ENCODE data around the gene PRSS56.

Gene PRSS56

DNA sequence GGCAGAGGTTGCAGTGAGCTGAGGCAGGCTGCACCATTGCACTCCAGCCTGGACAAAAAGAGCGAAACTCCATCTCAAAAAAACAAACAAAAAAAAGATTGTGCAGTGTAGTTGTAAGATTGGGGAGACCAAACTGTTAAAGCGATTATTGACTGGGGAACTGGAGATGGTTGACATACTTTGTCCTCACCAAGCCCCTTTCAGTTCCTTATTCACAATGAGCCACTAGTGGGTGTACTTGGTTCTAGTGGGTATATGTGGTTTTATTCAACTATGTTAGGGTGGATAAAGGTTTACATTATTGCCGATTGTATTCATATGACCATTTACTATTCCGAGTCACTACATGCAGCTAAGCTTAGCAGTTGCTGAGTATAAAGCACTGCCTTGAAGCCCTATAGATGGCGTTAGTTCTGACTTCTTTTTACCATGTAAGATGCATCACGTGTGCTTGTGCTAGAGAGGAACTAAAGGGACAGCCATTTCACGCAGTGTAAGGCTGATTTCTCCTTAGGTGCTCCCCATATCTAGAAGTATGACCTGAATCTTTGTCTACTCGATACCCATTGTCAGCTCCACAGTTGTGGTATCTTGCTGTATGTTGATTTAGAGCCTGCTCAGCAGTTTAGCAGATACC is 42.4 kb downstream of the PRSS56 start:
- no CpG with 5 or more reads among the region's 8 CpGs for WGBS (ENCODE audit: extremely low coverage, insufficient coverage, insufficient read length)
- H2AFZ ChIP-seq (ENCODE audit: insufficient read depth, low read length, poor library complexity): no peak overlapping the region
- H3K4ac ChIP-seq (ENCODE audit: low read depth, low read length): no peak overlapping the region

DNA sequence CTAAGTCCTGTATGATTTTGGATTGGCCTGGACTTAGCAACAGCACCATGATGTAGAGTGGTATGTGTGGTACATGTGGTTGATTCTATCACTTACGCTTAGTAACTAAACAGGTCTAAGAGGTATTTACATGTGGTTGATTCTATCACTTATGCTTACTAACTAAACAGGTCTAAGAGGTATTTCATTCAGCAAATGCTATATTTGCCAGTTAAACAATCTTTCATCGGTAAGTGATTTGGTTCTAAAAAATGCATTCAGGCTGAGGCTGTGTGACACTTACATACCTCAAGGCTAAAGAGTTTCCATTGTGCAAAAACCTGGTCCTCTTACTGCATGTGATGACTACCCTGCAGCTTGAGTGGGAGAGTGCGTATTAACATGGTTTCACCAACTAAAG is 43.4 kb downstream of the PRSS56 start:
- no peak overlapping the region for H3K18ac ChIP-seq (ENCODE audit: low read length)
- no peak overlapping the region for H3K9ac ChIP-seq (ENCODE audit: low read length)
- no peak overlapping the region for H4K8ac ChIP-seq (ENCODE audit: low read depth, low read length)
- no peak overlapping the region for H2AK5ac ChIP-seq (ENCODE audit: low read length)
- H3K79me1 ChIP-seq (ENCODE audit: low read length): no peaks in the 10 kb centered on the region
- no peak overlapping the region for H3K4me2 ChIP-seq (ENCODE audit: low read length)
- H3K27ac ChIP-seq (ENCODE audit: low read depth, low read length): no peak overlapping the region
- no peak overlapping the region for H2BK12ac ChIP-seq (ENCODE audit: low read length)
- H3K14ac ChIP-seq (ENCODE audit: low read length): no peak overlapping the region
- no peaks in the 10 kb centered on the region for H3K4me1 ChIP-seq (ENCODE audit: control insufficient read depth in 1 of 2, insufficient read depth in 2 of 2, low read length in 2 of 2)
- no peaks in the 10 kb centered on the region for H3K9me3 ChIP-seq (ENCODE audit: insufficient read depth, low read depth, low read length)
- H2BK5ac ChIP-seq (ENCODE audit: low read depth, low read length, poor library complexity): no peak overlapping the region
- H4K12ac ChIP-seq (ENCODE audit: low read depth, low read length): no peak overlapping the region
- no peak overlapping the region for H4K91ac ChIP-seq (ENCODE audit: low read depth, low read length)
- H2BK120ac ChIP-seq (ENCODE audit: insufficient read depth, low read length, poor library complexity): no peak overlapping the region
- peak; percentile 79 to 95 for DNase-seq
- no peak overlapping the region for H3K4ac ChIP-seq (ENCODE audit: low read depth, low read length)
- H3K23ac ChIP-seq (ENCODE audit: low read length): no peak overlapping the region
- no peaks in the 10 kb centered on the region for H3K79me2 ChIP-seq (ENCODE audit: control insufficient read depth, insufficient read depth, low read length, poor library complexity)
- H2AFZ ChIP-seq (ENCODE audit: insufficient read depth, low read length, poor library complexity): no peak overlapping the region
- no peaks in the 10 kb centered on the region for H3K27me3 ChIP-seq (ENCODE audit: insufficient read depth, low read length)
- H3K36me3 ChIP-seq (ENCODE audit: control insufficient read depth in 1 of 2, insufficient read depth in 2 of 2, low read length in 2 of 2): peaks cover 30 to 45% of the 10 kb centered on the region in 2 experiments
- no peak overlapping the region for H3K4me3 ChIP-seq (ENCODE audit: low read depth, low read length)
- no CpG with 5 or more reads among the region's 3 CpGs for whole genome bisulfite sequencing (ENCODE audit: extremely low coverage, insufficient coverage, insufficient read length)

More for the DNA sequence above, 42.4 kb downstream of the PRSS56 start:
- Histone ChIP-seq H3K4me2 (ENCODE audit: low read length) (no peak overlapping the region), H4K12ac (ENCODE audit: low read depth, low read length) (no peak overlapping the region), H3K18ac (ENCODE audit: low read length) (no peak overlapping the region), H3K79me2 (ENCODE audit: control insufficient read depth, insufficient read depth, low read length, poor library complexity) (no peaks in the 10 kb centered on the region), H3K9ac (ENCODE audit: low read length) (no peak overlapping the region), H3K14ac (ENCODE audit: low read length) (no peak overlapping the region), H4K91ac (ENCODE audit: low read depth, low read length) (no peak overlapping the region), H2AK5ac (ENCODE audit: low read length) (no peak overlapping the region), H3K23ac (ENCODE audit: low read length) (no peak overlapping the region), H2BK5ac (ENCODE audit: low read depth, low read length, poor library complexity) (no peak overlapping the region), H3K9me3 (ENCODE audit: insufficient read depth, low read depth, low read length) (no peaks in the 10 kb centered on the region), H3K27me3 (ENCODE audit: insufficient read depth, low read length) (no peaks in the 10 kb centered on the region), H2BK12ac (ENCODE audit: low read length) (no peak overlapping the region), H3K4me3 (ENCODE audit: low read depth, low read length) (no peak overlapping the region), H4K8ac (ENCODE audit: low read depth, low read length) (no peak overlapping the region), H3K27ac (ENCODE audit: low read depth, low read length) (no peak overlapping the region), H3K36me3 (ENCODE audit: control insufficient read depth in 1 of 2, insufficient read depth in 2 of 2, low read length in 2 of 2) (peaks cover 32 to 41% of the 10 kb centered on the region in 2 experiments), H3K79me1 (ENCODE audit: low read length) (no peaks in the 10 kb centered on the region), H2BK120ac (ENCODE audit: insufficient read depth, low read length, poor library complexity) (no peak overlapping the region), H3K4me1 (ENCODE audit: control insufficient read depth in 1 of 2, insufficient read depth in 2 of 2, low read length in 2 of 2) (no peaks in the 10 kb centered on the region)
- DNase-seq: peak in 1 of 2 donors; percentile 2

DNA sequence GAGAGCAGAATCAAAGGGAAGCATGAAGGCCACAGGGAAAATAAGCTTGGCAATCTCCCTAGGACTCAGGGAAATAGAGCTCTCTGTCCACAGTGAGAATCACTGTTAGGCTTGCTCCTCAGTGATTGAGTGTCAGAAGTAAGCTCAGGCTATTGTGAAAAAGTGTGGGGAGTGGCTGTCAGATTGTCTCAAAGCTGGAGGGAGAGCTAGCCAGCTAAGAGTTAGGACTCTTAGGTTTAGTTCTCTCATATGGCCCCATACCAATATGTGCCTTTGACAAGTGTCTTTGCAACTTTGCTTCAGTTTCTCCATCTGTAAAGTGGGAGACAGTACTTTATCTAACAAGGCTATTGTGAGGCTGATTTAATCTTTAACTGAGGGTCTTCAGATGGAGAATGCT is 47.5 kb downstream of the PRSS56 start:
- no peak overlapping the region for H4K12ac ChIP-seq (ENCODE audit: low read depth, low read length)
- H2AFZ ChIP-seq (ENCODE audit: insufficient read depth, low read length, poor library complexity): no peak overlapping the region
- no peaks in the 10 kb centered on the region for H3K79me1 ChIP-seq (ENCODE audit: low read length)
- no peak overlapping the region for H2BK5ac ChIP-seq (ENCODE audit: low read depth, low read length, poor library complexity)
- no peak overlapping the region for H2AK5ac ChIP-seq (ENCODE audit: low read length)
- no peak overlapping the region for H3K14ac ChIP-seq (ENCODE audit: low read length)
- no peak overlapping the region for H3K4me2 ChIP-seq (ENCODE audit: low read length)
- H3K27me3 ChIP-seq (ENCODE audit: insufficient read depth, low read length): no peaks in the 10 kb centered on the region
- H2BK120ac ChIP-seq (ENCODE audit: insufficient read depth, low read length, poor library complexity): no peak overlapping the region
- H3K18ac ChIP-seq (ENCODE audit: low read length): no peak overlapping the region
- no peak for DNase-seq
- no peak overlapping the region for H4K8ac ChIP-seq (ENCODE audit: low read depth, low read length)
- H3K4me3 ChIP-seq (ENCODE audit: low read depth, low read length): no peak overlapping the region
- no peaks in the 10 kb centered on the region for H3K9me3 ChIP-seq (ENCODE audit: insufficient read depth, low read depth, low read length)
- H3K23ac ChIP-seq (ENCODE audit: low read length): no peak overlapping the region
- no peaks in the 10 kb centered on the region for H3K79me2 ChIP-seq (ENCODE audit: control insufficient read depth, insufficient read depth, low read length, poor library complexity)
- H4K91ac ChIP-seq (ENCODE audit: low read depth, low read length): no peak overlapping the region
- no peak overlapping the region for H2BK12ac ChIP-seq (ENCODE audit: low read length)
- H3K4ac ChIP-seq (ENCODE audit: low read depth, low read length): no peak overlapping the region
- H3K27ac ChIP-seq (ENCODE audit: low read depth, low read length): no peak overlapping the region
- H3K9ac ChIP-seq (ENCODE audit: low read length): no peak overlapping the region
- H3K4me1 ChIP-seq (ENCODE audit: control insufficient read depth in 1 of 2, insufficient read depth in 2 of 2, low read length in 2 of 2): no peaks in the 10 kb centered on the region
- H3K36me3 ChIP-seq (ENCODE audit: control insufficient read depth in 1 of 2, insufficient read depth in 2 of 2, low read length in 2 of 2): peaks cover 36 to 60% of the 10 kb centered on the region in 2 experiments

DNA sequence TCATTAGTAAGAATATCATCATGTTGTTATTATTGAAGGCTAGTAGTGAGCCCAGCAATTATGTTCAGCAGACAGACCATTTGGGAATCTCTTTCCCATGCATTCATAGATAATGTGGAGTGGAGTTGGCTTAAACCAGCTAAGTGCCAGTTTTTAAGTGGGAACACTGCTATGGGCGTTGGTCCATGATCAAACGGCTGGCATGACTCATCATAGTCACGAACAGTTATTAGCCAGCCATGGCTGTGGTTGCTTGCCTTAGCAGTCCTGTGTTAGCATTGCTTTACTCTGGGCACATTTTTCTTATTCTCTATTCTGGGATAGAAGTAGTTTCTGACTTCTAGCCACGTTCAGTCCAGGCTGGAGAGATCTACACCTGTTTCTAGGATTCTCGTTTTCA is 48.0 kb downstream of the PRSS56 start:
- no peak overlapping the region for H3K4me2 ChIP-seq (ENCODE audit: low read length)
- no peaks in the 10 kb centered on the region for H3K9me3 ChIP-seq (ENCODE audit: insufficient read depth, low read depth, low read length)
- H3K9ac ChIP-seq (ENCODE audit: low read length): no peak overlapping the region
- H2BK12ac ChIP-seq (ENCODE audit: low read length): no peak overlapping the region
- H2BK120ac ChIP-seq (ENCODE audit: insufficient read depth, low read length, poor library complexity): no peak overlapping the region
- no peaks in the 10 kb centered on the region for H3K4me1 ChIP-seq (ENCODE audit: control insufficient read depth in 1 of 2, insufficient read depth in 2 of 2, low read length in 2 of 2)
- H3K79me1 ChIP-seq (ENCODE audit: low read length): no peaks in the 10 kb centered on the region
- H3K27me3 ChIP-seq (ENCODE audit: insufficient read depth, low read length): no peaks in the 10 kb centered on the region
- no peak overlapping the region for H4K12ac ChIP-seq (ENCODE audit: low read depth, low read length)
- H3K27ac ChIP-seq (ENCODE audit: low read depth, low read length): no peak overlapping the region
- no peak overlapping the region for H3K23ac ChIP-seq (ENCODE audit: low read length)
- H2AK5ac ChIP-seq (ENCODE audit: low read length): no peak overlapping the region
- H3K79me2 ChIP-seq (ENCODE audit: control insufficient read depth, insufficient read depth, low read length, poor library complexity): no peaks in the 10 kb centered on the region
- no peak overlapping the region for H4K8ac ChIP-seq (ENCODE audit: low read depth, low read length)
- H4K91ac ChIP-seq (ENCODE audit: low read depth, low read length): no peak overlapping the region
- no peak overlapping the region for H2AFZ ChIP-seq (ENCODE audit: insufficient read depth, low read length, poor library complexity)
- H3K18ac ChIP-seq (ENCODE audit: low read length): no peak overlapping the region
- WGBS (ENCODE audit: extremely low coverage, insufficient coverage, insufficient read length): no CpG with 5 or more reads among the region's 5 CpGs
- no peak for DNase-seq
- no peak overlapping the region for H3K4ac ChIP-seq (ENCODE audit: low read depth, low read length)
- H2BK5ac ChIP-seq (ENCODE audit: low read depth, low read length, poor library complexity): no peak overlapping the region
- H3K4me3 ChIP-seq (ENCODE audit: low read depth, low read length): no peak overlapping the region
- H3K14ac ChIP-seq (ENCODE audit: low read length): no peak overlapping the region
- peaks cover 36 to 63% of the 10 kb centered on the region in 2 experiments for H3K36me3 ChIP-seq (ENCODE audit: control insufficient read depth in 1 of 2, insufficient read depth in 2 of 2, low read length in 2 of 2)
